ENCODE measurements around the gene POLR1B.
"Not testable (repeated sequence)": the region's sequence is repeated elsewhere in the genome, so short reads cannot be mapped to it uniquely, and the experiment has no call there.

Gene POLR1B

GRCh38 chr2:112542123-112542983 is at the start of gene POLR1B:
Gene POLR1B (plus strand): TSS chr2:112542465. CDS start chr2:112542495, 30 bp downstream.
- DNase-seq: peak; percentile 29 to 97 (median 89)

- DNase-seq: no peak
Measured at GRCh38 chr2:112493048-112493447, 49.2 kb upstream of the POLR1B start.

- DNase-seq: peak in 1 of 58 donors; percentile 15
Measured at GRCh38 chr2:112493858-112494648, 48.2 kb upstream of the POLR1B start.

- no peak for DNase-seq
Measured at GRCh38 chr2:112494828-112495227, 47.4 kb upstream of the POLR1B start.

- DNase-seq: not testable (repeated sequence)
Measured at GRCh38 chr2:112495878-112496277, 46.4 kb upstream of the POLR1B start.

GRCh38 chr2:112500850-112501484 is 41.3 kb upstream of the POLR1B start:
- DNase-seq: peak in 11 of 58 donors; percentile 8 to 41 (median 17)

- DNase-seq: not testable (repeated sequence)
Measured at GRCh38 chr2:112509239-112509998, 32.8 kb upstream of the POLR1B start.

GRCh38 chr2:112516801-112517200 is 25.5 kb upstream of the POLR1B start:
- DNase-seq: peak in 2 of 58 donors; percentile 9 to 24

- no peak for DNase-seq
Measured at GRCh38 chr2:112518807-112519206, 23.5 kb upstream of the POLR1B start.

GRCh38 chr2:112519506-112519905 is 22.8 kb upstream of the POLR1B start:
- no peak for DNase-seq

- DNase-seq: no peak
Measured at GRCh38 chr2:112520234-112520783, 22.0 kb upstream of the POLR1B start.

GRCh38 chr2:112523291-112523777 is 18.9 kb upstream of the POLR1B start:
- no peak for DNase-seq

GRCh38 chr2:112524276-112524675 is 18.0 kb upstream of the POLR1B start:
- not testable (repeated sequence) for DNase-seq

GRCh38 chr2:112528541-112528940 is 13.7 kb upstream of the POLR1B start:
- no peak for DNase-seq

- DNase-seq: peak in 3 of 58 donors; percentile 8 to 60 (median 13)
Measured at GRCh38 chr2:112529757-112530156, 12.5 kb upstream of the POLR1B start.

- no peak for DNase-seq
Measured at GRCh38 chr2:112530728-112531127, 11.5 kb upstream of the POLR1B start.

GRCh38 chr2:112534826-112535225 is 7.4 kb upstream of the POLR1B start:
- no peak for DNase-seq

GRCh38 chr2:112536665-112537064 is 5.6 kb upstream of the POLR1B start:
- DNase-seq: not testable (repeated sequence)

GRCh38 chr2:112539306-112539705 is 3.0 kb upstream of the POLR1B start:
- no peak for DNase-seq

GRCh38 chr2:112540906-112541305 is 1.4 kb upstream of the POLR1B start:
- DNase-seq: no peak
